Measurements from ENCODE around the gene ZNF780A.
"Not testable (repeated sequence)": the region's sequence is repeated elsewhere in the genome, so short reads cannot be mapped to it uniquely, and the experiment has no call there.

Gene ZNF780A

GRCh38 chr19:40130013-40130412 lies 39.3 kb upstream of the ZNF780A start:
- no peak overlapping the region for H3K27ac Mint-ChIP-seq
- no peaks in the 10 kb centered on the region for H3K4me1 Mint-ChIP-seq
- no peaks in the 10 kb centered on the region for H3K9me3 Mint-ChIP-seq
- TF ChIP-seq, protein P1, sequence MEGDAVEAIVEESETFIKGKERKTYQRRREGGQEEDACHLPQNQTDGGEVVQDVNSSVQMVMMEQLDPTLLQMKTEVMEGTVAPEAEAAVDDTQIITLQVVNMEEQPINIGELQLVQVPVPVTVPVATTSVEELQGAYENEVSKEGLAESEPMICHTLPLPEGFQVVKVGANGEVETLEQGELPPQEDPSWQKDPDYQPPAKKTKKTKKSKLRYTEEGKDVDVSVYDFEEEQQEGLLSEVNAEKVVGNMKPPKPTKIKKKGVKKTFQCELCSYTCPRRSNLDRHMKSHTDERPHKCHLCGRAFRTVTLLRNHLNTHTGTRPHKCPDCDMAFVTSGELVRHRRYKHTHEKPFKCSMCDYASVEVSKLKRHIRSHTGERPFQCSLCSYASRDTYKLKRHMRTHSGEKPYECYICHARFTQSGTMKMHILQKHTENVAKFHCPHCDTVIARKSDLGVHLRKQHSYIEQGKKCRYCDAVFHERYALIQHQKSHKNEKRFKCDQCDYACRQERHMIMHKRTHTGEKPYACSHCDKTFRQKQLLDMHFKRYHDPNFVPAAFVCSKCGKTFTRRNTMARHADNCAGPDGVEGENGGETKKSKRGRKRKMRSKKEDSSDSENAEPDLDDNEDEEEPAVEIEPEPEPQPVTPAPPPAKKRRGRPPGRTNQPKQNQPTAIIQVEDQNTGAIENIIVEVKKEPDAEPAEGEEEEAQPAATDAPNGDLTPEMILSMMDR (IDR thresholded peaks at IDR 0.05; ENCODE audit: unreplicated experiment in 3 of 3): no peak
- H3K4me3 Mint-ChIP-seq: no peak overlapping the region
- peaks cover 22% of the 10 kb centered on the region for H3K27me3 Mint-ChIP-seq (ENCODE audit: low read depth)
- no peaks in the 10 kb centered on the region for H3K36me3 Mint-ChIP-seq (ENCODE audit: low read depth)

DNA sequence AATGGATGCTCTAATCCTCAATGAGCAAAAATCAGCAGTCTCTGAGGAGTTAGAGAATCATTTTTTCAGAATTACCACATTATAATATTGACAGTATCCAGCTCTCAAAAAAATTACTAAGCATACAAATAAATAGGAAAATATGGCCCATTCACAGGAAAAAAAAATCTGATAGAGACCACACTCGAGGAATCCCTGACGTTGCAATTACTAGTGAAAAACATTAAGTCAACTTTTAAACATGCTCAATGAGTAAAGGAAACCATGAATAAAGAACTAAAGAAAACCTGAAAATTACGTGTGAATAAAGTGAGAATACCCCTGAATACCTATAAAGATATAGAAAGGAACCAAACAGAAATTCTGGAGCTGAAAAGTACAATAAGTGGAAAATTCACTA lies 38.7 kb upstream of the ZNF780A start:
- H3K27me3 Mint-ChIP-seq (ENCODE audit: low read depth): peaks cover 19% of the 10 kb centered on the region
- H3K27ac Mint-ChIP-seq: no peak overlapping the region

DNA sequence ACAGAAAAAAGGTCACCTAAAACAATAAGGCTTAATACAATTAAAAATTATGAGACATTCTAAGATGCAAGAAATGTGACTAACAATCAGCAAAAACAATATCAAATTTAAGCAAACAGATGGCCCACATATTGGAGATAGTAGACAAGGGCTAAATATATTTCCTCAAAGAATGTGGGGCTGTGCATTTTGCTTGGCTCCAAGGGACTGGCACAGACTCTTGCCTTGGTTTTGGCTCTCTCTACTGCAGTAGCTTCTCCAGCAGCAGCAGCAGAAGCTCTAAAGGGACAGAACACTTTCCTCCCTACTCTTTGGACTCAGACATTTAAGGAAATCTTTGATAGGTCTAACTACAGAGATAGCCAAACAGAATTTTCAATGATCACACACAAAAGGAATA lies 38.2 kb upstream of the ZNF780A start:
- no peak overlapping the region for H3K27ac Mint-ChIP-seq
- no peak overlapping the region for H3K4me3 Mint-ChIP-seq
- H3K36me3 Mint-ChIP-seq (ENCODE audit: low read depth): no peaks in the 10 kb centered on the region
- TF ChIP-seq, protein P1 (IDR thresholded peaks at IDR 0.05; ENCODE audit: unreplicated experiment in 3 of 3): no peak
- no peaks in the 10 kb centered on the region for H3K9me3 Mint-ChIP-seq
- H3K4me1 Mint-ChIP-seq: no peaks in the 10 kb centered on the region
- peaks cover 19% of the 10 kb centered on the region for H3K27me3 Mint-ChIP-seq (ENCODE audit: low read depth)

More for the DNA sequence above, 38.7 kb upstream of the ZNF780A start:
- Mint-ChIP-seq H3K36me3 (ENCODE audit: low read depth) (no peaks in the 10 kb centered on the region), H3K4me3 (no peak overlapping the region), H3K4me1 (no peaks in the 10 kb centered on the region), H3K9me3 (no peaks in the 10 kb centered on the region)
- TF ChIP-seq, protein P1 (IDR thresholded peaks at IDR 0.05; ENCODE audit: unreplicated experiment in 3 of 3): no peak

DNA sequence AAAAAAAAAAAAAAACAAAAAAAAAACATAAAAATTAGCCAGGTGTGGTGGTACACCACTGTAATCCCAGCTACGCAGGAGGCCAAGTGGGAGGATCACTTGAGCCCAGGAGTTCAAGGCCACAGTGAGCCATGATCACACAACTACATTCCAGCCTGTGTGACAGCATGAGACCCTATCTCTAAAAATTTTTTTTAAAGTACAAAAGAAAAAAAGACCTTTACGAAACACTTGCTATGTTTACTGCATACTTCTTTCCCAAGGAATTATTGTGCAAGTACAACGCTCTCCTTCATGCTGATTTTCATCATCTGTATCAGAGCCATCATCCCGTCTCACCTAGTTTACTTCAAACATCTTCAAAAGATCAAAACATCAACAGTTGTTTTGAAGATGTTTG lies 28.6 kb upstream of the ZNF780A start:
- Mint-ChIP-seq H3K9me3 (peaks cover 27% of the 10 kb centered on the region), H3K27ac (no peak overlapping the region), H3K4me1 (no peaks in the 10 kb centered on the region), H3K27me3 (ENCODE audit: low read depth) (no peaks in the 10 kb centered on the region), H3K4me3 (no peak overlapping the region), H3K36me3 (ENCODE audit: low read depth) (peaks cover 8% of the 10 kb centered on the region)
- TF ChIP-seq, protein P1 (IDR thresholded peaks at IDR 0.05; ENCODE audit: unreplicated experiment in 3 of 3): no peak

GRCh38 chr19:40118638-40119037 lies 27.9 kb upstream of the ZNF780A start:
- not testable (repeated sequence) for H3K27ac Mint-ChIP-seq; H3K4me3 Mint-ChIP-seq; H3K36me3 Mint-ChIP-seq (ENCODE audit: low read depth); H3K4me1 Mint-ChIP-seq; H3K27me3 Mint-ChIP-seq (ENCODE audit: low read depth)
- H3K9me3 Mint-ChIP-seq: peaks cover 27% of the 10 kb centered on the region

- TF ChIP-seq, protein P1 (IDR thresholded peaks at IDR 0.05; ENCODE audit: unreplicated experiment in 3 of 3): no peak
- Mint-ChIP-seq H3K4me3 (no peak overlapping the region), H3K27ac (no peak overlapping the region), H3K27me3 (ENCODE audit: low read depth) (no peaks in the 10 kb centered on the region), H3K36me3 (ENCODE audit: low read depth) (peaks cover 8% of the 10 kb centered on the region), H3K9me3 (peaks cover 33% of the 10 kb centered on the region), H3K4me1 (no peaks in the 10 kb centered on the region)
These were observed 25.3 kb upstream of the ZNF780A start for GRCh38 chr19:40116075-40116474.

- H3K4me3 Mint-ChIP-seq; H3K27ac Mint-ChIP-seq; H3K4me1 Mint-ChIP-seq; H3K36me3 Mint-ChIP-seq (ENCODE audit: low read depth); H3K27me3 Mint-ChIP-seq (ENCODE audit: low read depth): not testable (repeated sequence)
- peaks cover 31% of the 10 kb centered on the region for H3K9me3 Mint-ChIP-seq
These were observed 23.4 kb upstream of the ZNF780A start for GRCh38 chr19:40114119-40114518.

GRCh38 chr19:40112271-40112670 lies 21.5 kb upstream of the ZNF780A start:
- H3K36me3 Mint-ChIP-seq (ENCODE audit: low read depth); H3K4me3 Mint-ChIP-seq; H3K27ac Mint-ChIP-seq; H3K27me3 Mint-ChIP-seq (ENCODE audit: low read depth); H3K4me1 Mint-ChIP-seq: not testable (repeated sequence)
- H3K9me3 Mint-ChIP-seq: peaks cover 31% of the 10 kb centered on the region

Measured in nephron (organoid).